ENCODE results near the gene MMEL1. TPM values are rescaled to one million over a fixed set of nuclear protein-coding genes. Genes with fewer than 3 reads are reported as not detected.
A peak's percentile ranks its signal among the peaks of the same experiment; 100 is the strongest.

Gene MMEL1
- total and polyA plus RNA-seq, 2 of the 13 experiments (the other 11 are each of a cell fraction or from before 2014, with no cell fraction given) = 0.48 TPM; not detected in 1

GRCh38 chr1:2642560-2643413 is 10.0 kb upstream of the MMEL1 start (continued):
- TF ChIP-seq ZNF777 (CRISPR knock-in tag; IDR thresholded peaks at IDR 0.05) = no peak; the same call in 1 of the 2 replicates
- TF ChIP-seq, protein P1, sequence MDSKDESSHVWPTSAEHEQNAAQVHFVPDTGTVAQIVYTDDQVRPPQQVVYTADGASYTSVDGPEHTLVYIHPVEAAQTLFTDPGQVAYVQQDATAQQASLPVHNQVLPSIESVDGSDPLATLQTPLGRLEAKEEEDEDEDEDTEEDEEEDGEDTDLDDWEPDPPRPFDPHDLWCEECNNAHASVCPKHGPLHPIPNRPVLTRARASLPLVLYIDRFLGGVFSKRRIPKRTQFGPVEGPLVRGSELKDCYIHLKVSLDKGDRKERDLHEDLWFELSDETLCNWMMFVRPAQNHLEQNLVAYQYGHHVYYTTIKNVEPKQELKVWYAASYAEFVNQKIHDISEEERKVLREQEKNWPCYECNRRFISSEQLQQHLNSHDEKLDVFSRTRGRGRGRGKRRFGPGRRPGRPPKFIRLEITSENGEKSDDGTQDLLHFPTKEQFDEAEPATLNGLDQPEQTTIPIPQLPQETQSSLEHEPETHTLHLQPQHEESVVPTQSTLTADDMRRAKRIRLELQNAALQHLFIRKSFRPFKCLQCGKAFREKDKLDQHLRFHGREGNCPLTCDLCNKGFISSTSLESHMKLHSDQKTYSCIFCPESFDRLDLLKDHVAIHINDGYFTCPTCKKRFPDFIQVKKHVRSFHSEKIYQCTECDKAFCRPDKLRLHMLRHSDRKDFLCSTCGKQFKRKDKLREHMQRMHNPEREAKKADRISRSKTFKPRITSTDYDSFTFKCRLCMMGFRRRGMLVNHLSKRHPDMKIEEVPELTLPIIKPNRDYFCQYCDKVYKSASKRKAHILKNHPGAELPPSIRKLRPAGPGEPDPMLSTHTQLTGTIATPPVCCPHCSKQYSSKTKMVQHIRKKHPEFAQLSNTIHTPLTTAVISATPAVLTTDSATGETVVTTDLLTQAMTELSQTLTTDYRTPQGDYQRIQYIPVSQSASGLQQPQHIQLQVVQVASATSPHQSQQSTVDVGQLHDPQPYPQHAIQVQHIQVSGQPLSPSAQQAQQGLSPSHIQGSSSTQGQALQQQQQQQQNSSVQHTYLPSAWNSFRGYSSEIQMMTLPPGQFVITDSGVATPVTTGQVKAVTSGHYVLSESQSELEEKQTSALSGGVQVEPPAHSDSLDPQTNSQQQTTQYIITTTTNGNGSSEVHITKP (CRISPR knock-in tag; IDR thresholded peaks at IDR 0.05; ENCODE audit: low read depth) = peak; percentile 97
- TF ChIP-seq ZNF772 (CRISPR knock-in tag; IDR thresholded peaks at IDR 0.05) = 0 out of 2 replicates have a peak, but pooled peaks have one; percentile 36
- TF ChIP-seq ZNF780A (CRISPR knock-in tag; IDR thresholded peaks at IDR 0.05) = no peak
- TF ChIP-seq ZNF121 (CRISPR knock-in tag; IDR thresholded peaks at IDR 0.05) = no peak
- no peak for TF ChIP-seq PAWR (CRISPR knock-in tag; IDR thresholded peaks at IDR 0.05; ENCODE audit: borderline replicate concordance)
- peak; percentile 75 for TF ChIP-seq ELF1 (CRISPR knock-in tag; IDR thresholded peaks at IDR 0.05)
- peak; percentile 59 for TF ChIP-seq MAX (IDR thresholded peaks at IDR 0.05)
- TF ChIP-seq TIGD3 (CRISPR knock-in tag; IDR thresholded peaks at IDR 0.05; ENCODE audit: borderline replicate concordance) = peak; percentile 69; the same call in 1 of the 2 replicates
- TF ChIP-seq FLYWCH1 (CRISPR knock-in tag; IDR thresholded peaks at IDR 0.05) = 0 out of 2 replicates have a peak, but pooled peaks have one; percentile 51
- peak; percentile 62; the same call in 1 of the 2 replicates for TF ChIP-seq ZBED4 (CRISPR knock-in tag; IDR thresholded peaks at IDR 0.05; ENCODE audit: borderline replicate concordance)
- TF ChIP-seq GATAD1 (CRISPR knock-in tag; IDR thresholded peaks at IDR 0.05) = peak; percentile 60; the same call in 1 of the 2 replicates
- TF ChIP-seq ZNF343 (CRISPR knock-in tag; IDR thresholded peaks at IDR 0.05) = 0 out of 2 replicates have a peak, but pooled peaks have one; percentile 52
- peak; percentile 26 for TF ChIP-seq RBM22 (optimal IDR thresholded peaks at IDR 0.05; ENCODE audit: low read length)
- no peak for TF ChIP-seq THAP8 (CRISPR knock-in tag; IDR thresholded peaks at IDR 0.05; ENCODE audit: borderline replicate concordance)
- peak; percentile 48; the same call in 1 of the 2 replicates for TF ChIP-seq SP4 (CRISPR knock-in tag; IDR thresholded peaks at IDR 0.05)

Data from HepG2 (cell line).